Measurements from ENCODE around the gene RABEPK. TPM values are rescaled to one million over a fixed set of nuclear protein-coding genes. Genes with fewer than 3 reads are reported as not detected.
"Not testable (repeated sequence)": the region's sequence is repeated elsewhere in the genome, so short reads cannot be mapped to it uniquely, and the experiment has no call there.

RABEPK gene
- total and polyA plus RNA-seq, 12 donors: 11.0 to 27.3 (median 17.0) TPM

GRCh38 chr9:125233678-125234077, 33.3 kb downstream of the RABEPK start:
- Histone ChIP-seq H3K4me1 (replicated peaks in 1 of 2) (peaks cover 14 to 41% of the 10 kb centered on the region in 2 donors), H3K27me3 (no peaks in the 10 kb centered on the region), H3K4me3 (no peak overlapping the region), H3K9me3 (replicated peaks in 1 of 3) (no peaks in the 10 kb centered on the region), H3K36me3 (replicated peaks in 1 of 2) (peaks cover 0 to 52% of the 10 kb centered on the region in 2 donors), H3K27ac (peak overlapping the region in 3 of 5 donors; percentile 10 to 16 (median 10))
- peak in 5 of 7 donors; percentile 24 to 47 (median 34) for DNase-seq
- TF ChIP-seq POLR2A (IDR thresholded peaks at IDR 0.05) (no peak), CTCF (IDR thresholded peaks at IDR 0.05) (no peak)
- WGBS, 4 donors: 29 to 55% (median 42%) methylated on average over 3 of the region's 3 CpGs
- intact Hi-C loops (cut with DNase I): loop anchor here in 1 of 2 donors (10.0 kb wide), 1 partner anchor 111 kb away; no protein-coding TSS in a partner anchor

GRCh38 chr9:125234099-125234498, 33.8 kb downstream of the RABEPK start:
- Histone ChIP-seq H3K27ac (peak overlapping the region in 3 of 5 donors; percentile 10 to 16 (median 10)), H3K4me1 (replicated peaks in 1 of 2) (peaks cover 14 to 45% of the 10 kb centered on the region in 2 donors), H3K36me3 (replicated peaks in 1 of 2) (peaks cover 0 to 57% of the 10 kb centered on the region in 2 donors)
- H3K27me3 ChIP-seq; H3K4me3 ChIP-seq; DNase-seq; H3K9me3 ChIP-seq (replicated peaks in 1 of 3): not testable (repeated sequence)
- 91 to 95% (median 93%) methylated on average over 8 of the region's 8 CpGs for WGBS, 4 donors
- intact Hi-C loops (cut with DNase I): loop anchor here in 1 of 2 donors (10.0 kb wide), 1 partner anchor 111 kb away; no protein-coding TSS in a partner anchor

GRCh38 chr9:125235804-125236519, 35.6 kb downstream of the RABEPK start:
- Histone ChIP-seq H3K27me3 (no peaks in the 10 kb centered on the region), H3K4me1 (replicated peaks in 1 of 2) (peaks cover 14 to 57% of the 10 kb centered on the region in 2 donors), H3K27ac (no peak overlapping the region), H3K4me3 (no peak overlapping the region), H3K36me3 (replicated peaks in 1 of 2) (peaks cover 0 to 52% of the 10 kb centered on the region in 2 donors), H3K9me3 (replicated peaks in 1 of 3) (no peaks in the 10 kb centered on the region)
- 58 to 67% (median 63%) methylated on average over 5 of the region's 5 CpGs for WGBS, 4 donors
- TF ChIP-seq POLR2A (IDR thresholded peaks at IDR 0.05): no peak
- no peak for TF ChIP-seq CTCF (IDR thresholded peaks at IDR 0.05)
- intact Hi-C loops (cut with DNase I): loop anchor here in 1 of 2 donors (10.0 kb wide), 1 partner anchor 109 kb away; no protein-coding TSS in a partner anchor
- no peak for DNase-seq

GRCh38 chr9:125236520-125237159, 36.3 kb downstream of the RABEPK start:
- not testable (repeated sequence) for H3K4me3 ChIP-seq; H3K27me3 ChIP-seq; H3K9me3 ChIP-seq (replicated peaks in 1 of 3)
- DNase-seq: peak in 1 of 7 donors; percentile 6
- H3K4me1 ChIP-seq (replicated peaks in 1 of 2): peaks cover 14 to 57% of the 10 kb centered on the region in 2 donors
- intact Hi-C loops (cut with DNase I): loop anchor here in 1 of 2 donors (10.0 kb wide), 1 partner anchor 108 kb away; no protein-coding TSS in a partner anchor
- peak overlapping the region in 1 of 5 donors; percentile 9 for H3K27ac ChIP-seq
- H3K36me3 ChIP-seq (replicated peaks in 1 of 2): peaks cover 0 to 52% of the 10 kb centered on the region in 2 donors
- 77 to 90% (median 82%) methylated on average over 5 of the region's 5 CpGs for whole genome bisulfite sequencing, 4 donors

Data from adrenal gland (tissue), 12 donors.